NK-92 treated with Interleukin-12 subunit alpha and Interleukin-12 subunit beta, amount 100 ng/mL, for 24 hours (cell line): Measurements from ENCODE around the gene RFXANK.

Experiments used
- DNase-seq: peaks from one replicate; lab custom pipeline; 2025; lab: John Stamatoyannopoulos, UW

RFXANK gene

GRCh38 chr19:19232261-19232721 is 40.2 kb downstream of the RFXANK start:
- DNase-seq = no peak

- DNase-seq = no peak
These were observed 42.3 kb downstream of the RFXANK start for GRCh38 chr19:19234220-19234816.

- no peak for DNase-seq
These were observed 44.1 kb downstream of the RFXANK start for GRCh38 chr19:19236173-19236572.

- DNase-seq = no peak
These were observed 46.3 kb downstream of the RFXANK start for GRCh38 chr19:19238126-19238894.

- DNase-seq = no peak
These were observed 47.6 kb downstream of the RFXANK start for GRCh38 chr19:19239675-19240074.

GRCh38 chr19:19240476-19240875 is 48.4 kb downstream of the RFXANK start:
- no peak for DNase-seq

- DNase-seq = no peak
These were observed 58.2 kb downstream of the RFXANK start for GRCh38 chr19:19250196-19250801.
